ENCODE data around the gene GPC6.

GRCh38 chr13:93776936-93777335 is 550.3 kb downstream of the GPC6 start:
- no peak for TF ChIP-seq GATA3 (IDR thresholded peaks at IDR 0.05; ENCODE audit: low read depth, low read length)
- no peak for TF ChIP-seq GATA2 (IDR thresholded peaks at IDR 0.05; ENCODE audit: low read depth, low read length)

All from SH-SY5Y (cell line).